Neural cell (in vitro differentiated cells): Measurements from ENCODE around the gene PAK1. TPM values are rescaled to one million over a fixed set of nuclear protein-coding genes. Genes with fewer than 3 reads are reported as not detected.

ENCODE experiments used
- H2AFZ ChIP-seq: fragments of 200-600, 300-800 bp; sonication (generic), shearing (Covaris generic); 2 replicates; pipeline ENCODE4 v1.6.0; 2014; ENCODE audit warnings: low read depth, mild to moderate bottlenecking, antibody characterized with exemption, low read length, moderate library complexity
- H3F3A ChIP-seq: fragments of 200-600 bp; shearing (Covaris generic); 2 replicates; pipeline ENCODE4 v1.6.1; 2016; ENCODE audit warnings: mild to moderate bottlenecking, moderate library complexity, mixed read lengths, antibody characterized with exemption, low read length; ENCODE audit not compliant: insufficient read depth, poor library complexity, severe bottlenecking
- H3K27ac ChIP-seq: fragments of 200-600, 300-800 bp; sonication (generic), shearing (Covaris generic); 2 replicates; pipeline ENCODE4 v1.5.1; 2014; ENCODE audit warnings: mild to moderate bottlenecking, low read length, moderate library complexity
- H3K27me3 ChIP-seq: fragments of 300-800, 200-600 bp; sonication (generic), shearing (Covaris generic); 2 replicates; pipeline ENCODE4 v1.6.0; 2014; ENCODE audit warnings: mild to moderate bottlenecking, low read depth, low read length, moderate library complexity; ENCODE audit not compliant: insufficient read depth
- H3K36me3 ChIP-seq: fragments of 300-800, 200-600 bp; sonication (generic), shearing (Covaris generic); 2 replicates; pipeline ENCODE4 v1.5.1; 2014; ENCODE audit warnings: mild to moderate bottlenecking, antibody characterized with exemption, low read length, moderate library complexity; ENCODE audit not compliant: insufficient read depth
- H3K4me2 ChIP-seq: fragments of 300-800, 200-600 bp; sonication (generic), shearing (Covaris generic); 2 replicates; pipeline ENCODE4 v1.6.0; 2014; ENCODE audit warnings: mild to moderate bottlenecking, low read length
- H3K4me3 ChIP-seq: fragments of 300-800, 200-600 bp; sonication (generic), shearing (Covaris generic); 2 replicates; pipeline ENCODE4 v1.5.1; 2014; ENCODE audit warnings: mild to moderate bottlenecking, low read length, moderate library complexity
- H3K79me2 ChIP-seq: fragments of 200-600 bp; shearing (Covaris generic); replicated peaks from 2 replicates; pipeline ENCODE4 v1.6.0; 2014; ENCODE audit warnings: mild to moderate bottlenecking, low read length, moderate library complexity; ENCODE audit not compliant: insufficient read depth
- H3K9ac ChIP-seq: fragments of 300-800, 200-600 bp; sonication (generic), shearing (Covaris generic); 2 replicates; pipeline ENCODE4 v1.6.1; 2016; ENCODE audit warnings: mild to moderate bottlenecking, low read length, mixed read lengths
- H3K9me2 ChIP-seq: fragments of 200-600 bp; shearing (Covaris generic); 2 replicates; pipeline ENCODE4 v1.6.1; 2016; ENCODE audit warnings: mild to moderate bottlenecking, low read length, mixed read lengths; ENCODE audit not compliant: insufficient read depth
- H3K9me3 ChIP-seq: fragments of 200-600, 300-800 bp; sonication (generic), shearing (Covaris generic); 2 replicates; pipeline ENCODE4 v1.6.1; 2016; ENCODE audit warnings: mild to moderate bottlenecking, mixed run types, low read length, moderate library complexity, mixed read lengths
- H4K20me1 ChIP-seq: fragments of 200-600 bp; shearing (Covaris generic); 2 replicates; pipeline ENCODE4 v1.6.1; 2016; ENCODE audit warnings: mild to moderate bottlenecking, mixed run types; ENCODE audit not compliant: insufficient read depth
- CTCF ChIP-seq: fragments of 450-650 bp; IDR thresholded peaks from 2 replicates; pipeline ENCODE4 v1.5.1; 2014; ENCODE audit warnings: antibody characterized with exemption, mild to moderate bottlenecking, moderate library complexity; ENCODE audit not compliant: poor library complexity, severe bottlenecking
- EP300 ChIP-seq: fragments of 450-650 bp; conservative IDR thresholded peaks from 2 replicates; pipeline ENCODE4 v1.6.1; 2014; ENCODE audit warnings: antibody characterized with exemption, mild to moderate bottlenecking, moderate library complexity; ENCODE audit not compliant: poor library complexity, severe bottlenecking
- EZH2 ChIP-seq: fragments of 200-600, 300-800 bp; shearing (Covaris generic), sonication (generic); IDR thresholded peaks from 2 replicates; pipeline ENCODE4 v1.6.1; 2014; ENCODE audit warnings: antibody characterized with exemption, low read length, borderline replicate concordance, mild to moderate bottlenecking; ENCODE audit not compliant: insufficient read depth, poor library complexity, severe bottlenecking
- MXI1 ChIP-seq: fragments of 450-650 bp; conservative IDR thresholded peaks from 2 replicates; pipeline ENCODE4 v1.6.1; 2014; ENCODE audit warnings: antibody characterized with exemption, mild to moderate bottlenecking; ENCODE audit not compliant: poor library complexity, severe bottlenecking
- POLR2AphosphoS5 ChIP-seq: IDR thresholded peaks from 2 replicates; pipeline ENCODE4 v1.6.1; 2012
- RAD21 ChIP-seq: fragments of 450-650 bp; conservative IDR thresholded peaks from 2 replicates; pipeline ENCODE4 v1.6.1; 2014; ENCODE audit warnings: antibody characterized with exemption, mild to moderate bottlenecking, moderate library complexity
- REST ChIP-seq: IDR thresholded peaks from 2 replicates; pipeline ENCODE4 v1.6.1; 2012; ENCODE audit warnings: borderline replicate concordance
- SMC3 ChIP-seq: fragments of 450-650 bp; conservative IDR thresholded peaks from 2 replicates; pipeline ENCODE4 v1.6.1; 2014; ENCODE audit warnings: antibody characterized with exemption, mild to moderate bottlenecking, moderate library complexity; ENCODE audit not compliant: poor library complexity
- TAF1 ChIP-seq: IDR thresholded peaks from 2 replicates; pipeline ENCODE4 v1.6.1; 2012; ENCODE audit warnings: low read depth
- polyA plus RNA-seq: library from polyadenylated mRNA; depleted of rRNA; stranded (reverse); fragments of >200 nt; gene quantifications from 2 replicates; pipeline ENCODE4 v1.2.3, GENCODE V29; 2014

The PAK1 gene
- polyA plus RNA-seq, 1 donor from 2014 or later, result 65.2 TPM

- H3K9me2 ChIP-seq, result no peaks in the 10 kb centered on the region
- TF ChIP-seq EZH2, result no peak
- no peak for TF ChIP-seq EP300
- TF ChIP-seq CTCF, result no peak
- TF ChIP-seq POLR2AphosphoS5, result no peak
- no peak for TF ChIP-seq RAD21
- no peak for TF ChIP-seq REST
- TF ChIP-seq TAF1, result no peak
- no peak for TF ChIP-seq MXI1
- no peak for TF ChIP-seq SMC3
- no peaks in the 10 kb centered on the region for H3K27me3 ChIP-seq
- no peaks in the 10 kb centered on the region for H3K9me3 ChIP-seq
- no peak overlapping the region for H3K4me2 ChIP-seq
- peaks cover 28% of the 10 kb centered on the region for H3K79me2 ChIP-seq
- H2AFZ ChIP-seq, result no peak overlapping the region
- H3K36me3 ChIP-seq, result no peaks in the 10 kb centered on the region
- H4K20me1 ChIP-seq, result no peaks in the 10 kb centered on the region
- H3K4me3 ChIP-seq, result no peak overlapping the region
- no peak overlapping the region for H3K9ac ChIP-seq
- H3K27ac ChIP-seq, result no peak overlapping the region
- H3F3A ChIP-seq, result no peaks in the 10 kb centered on the region
These were observed 37.4 kb downstream of the PAK1 start for GRCh38 chr11:77436506-77436905.

- no peaks in the 10 kb centered on the region for H4K20me1 ChIP-seq
- no peaks in the 10 kb centered on the region for H3K9me2 ChIP-seq
- no peak overlapping the region for H3K27ac ChIP-seq
- no peaks in the 10 kb centered on the region for H3K27me3 ChIP-seq
- no peaks in the 10 kb centered on the region for H3K36me3 ChIP-seq
- no peak overlapping the region for H3K4me2 ChIP-seq
- TF ChIP-seq MXI1 (no peak), TAF1 (no peak), SMC3 (no peak), CTCF (no peak), EP300 (no peak), RAD21 (no peak), POLR2AphosphoS5 (no peak), EZH2 (no peak), REST (no peak)
- no peaks in the 10 kb centered on the region for H3K9me3 ChIP-seq
- H3K9ac ChIP-seq, result no peak overlapping the region
- no peaks in the 10 kb centered on the region for H3F3A ChIP-seq
- H2AFZ ChIP-seq, result no peak overlapping the region
- peaks cover 28% of the 10 kb centered on the region for H3K79me2 ChIP-seq
- no peak overlapping the region for H3K4me3 ChIP-seq
These were observed 37.9 kb downstream of the PAK1 start for GRCh38 chr11:77435972-77436371.
